HG03025 (cell line): ENCODE measurements around the gene SCGB2B2.
"Not testable (repeated sequence)": the region's sequence is repeated elsewhere in the genome, so short reads cannot be mapped to it uniquely, and the experiment has no call there.

Experiments used
- ATAC-seq: cut with Tn5 transposase; IDR thresholded peaks from one replicate; pipeline ENCODE4 v1.9.1; 2021; ENCODE audit warnings: mild to moderate bottlenecking, moderate library complexity; ENCODE audit not compliant: unreplicated experiment, low FRiP score

The SCGB2B2 gene

GRCh38 chr19:34671972-34672371 is 5.0 kb downstream of the SCGB2B2 start:
- ATAC-seq = no peak

GRCh38 chr19:34669305-34669704 is 7.7 kb downstream of the SCGB2B2 start:
- ATAC-seq = no peak

- ATAC-seq = not testable (repeated sequence)
These were observed 8.3 kb downstream of the SCGB2B2 start for GRCh38 chr19:34668690-34669089.

GRCh38 chr19:34668077-34668689 is 8.8 kb downstream of the SCGB2B2 start:
- not testable (repeated sequence) for ATAC-seq

- no peak for ATAC-seq
These were observed 9.4 kb downstream of the SCGB2B2 start for GRCh38 chr19:34667349-34668076.

- ATAC-seq = no peak
These were observed 10.0 kb downstream of the SCGB2B2 start for GRCh38 chr19:34666958-34667265.

GRCh38 chr19:34666200-34666957 is 10.6 kb downstream of the SCGB2B2 start:
- ATAC-seq = no peak

- not testable (repeated sequence) for ATAC-seq
These were observed 11.7 kb downstream of the SCGB2B2 start for GRCh38 chr19:34665275-34665674.

GRCh38 chr19:34664870-34665269 is 12.1 kb downstream of the SCGB2B2 start:
- ATAC-seq = no peak

GRCh38 chr19:34664168-34664567 is 12.8 kb downstream of the SCGB2B2 start:
- ATAC-seq = no peak

GRCh38 chr19:34662919-34663318 is 14.0 kb downstream of the SCGB2B2 start:
- no peak for ATAC-seq

- ATAC-seq = no peak
These were observed 15.6 kb downstream of the SCGB2B2 start for GRCh38 chr19:34661357-34661756.

- ATAC-seq = no peak
These were observed 21.3 kb downstream of the SCGB2B2 start for GRCh38 chr19:34655651-34656050.

- no peak for ATAC-seq
These were observed 22.2 kb downstream of the SCGB2B2 start for GRCh38 chr19:34654796-34655195.

- no peak for ATAC-seq
These were observed 25.2 kb downstream of the SCGB2B2 start for GRCh38 chr19:34651747-34652146.

- ATAC-seq = no peak
These were observed 26.9 kb downstream of the SCGB2B2 start for GRCh38 chr19:34649886-34650543.

GRCh38 chr19:34645551-34645950 is 31.4 kb downstream of the SCGB2B2 start:
- ATAC-seq = no peak

GRCh38 chr19:34644991-34645461 is 31.9 kb downstream of the SCGB2B2 start:
- ATAC-seq = no peak

- no peak for ATAC-seq
These were observed 34.7 kb downstream of the SCGB2B2 start for GRCh38 chr19:34642241-34642640.

GRCh38 chr19:34639491-34640085 is 37.4 kb downstream of the SCGB2B2 start:
- ATAC-seq = no peak

- no peak for ATAC-seq
These were observed 43.2 kb downstream of the SCGB2B2 start for GRCh38 chr19:34633802-34634201.
